ENCODE results near the gene LMLN. TPM values are rescaled to one million over a fixed set of nuclear protein-coding genes. Genes with fewer than 3 reads are reported as not detected.

LMLN gene
- total and polyA plus RNA-seq, 2 of the 13 experiments (the other 11 are each of a cell fraction or from before 2014, with no cell fraction given) = 1.2 to 1.8 TPM

DNA sequence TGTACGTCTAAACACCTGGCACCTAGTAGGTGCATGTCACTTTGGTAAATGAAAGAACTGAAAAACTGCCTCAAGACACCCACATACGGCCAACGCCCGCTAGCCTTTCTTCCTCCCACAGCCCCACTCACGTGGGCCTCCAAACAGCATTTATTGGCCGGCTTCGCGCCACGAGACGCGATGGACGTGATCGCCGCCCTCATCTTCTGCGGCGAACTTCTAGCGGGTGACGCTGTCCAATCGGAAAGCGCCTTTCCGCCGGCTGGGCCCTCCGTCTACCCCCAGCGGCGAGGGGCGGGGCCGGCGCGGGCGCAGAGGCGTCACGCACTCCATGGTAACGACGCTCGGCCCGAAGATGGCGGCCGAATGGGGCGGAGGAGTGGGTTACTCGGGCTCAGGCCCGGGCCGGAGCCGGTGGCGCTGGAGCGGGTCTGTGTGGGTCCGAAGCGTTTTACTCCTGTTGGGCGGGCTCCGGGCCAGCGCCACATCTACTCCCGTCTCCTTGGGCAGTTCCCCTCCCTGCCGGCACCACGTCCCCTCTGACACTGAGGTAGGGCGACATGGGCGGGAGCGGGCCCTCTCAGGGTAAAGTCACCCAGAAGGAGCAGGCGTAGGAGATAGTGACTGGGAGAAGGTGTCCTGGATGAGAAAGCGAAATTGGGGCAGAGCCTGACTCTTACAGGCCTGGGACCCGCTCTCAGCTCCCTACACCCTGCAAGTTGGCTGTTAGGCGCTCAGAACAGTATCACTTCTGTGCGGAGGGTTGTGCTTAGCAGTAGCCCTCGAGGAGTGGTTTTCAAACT, at the start of gene LMLN (continued):
- TF ChIP-seq MEF2D (CRISPR knock-in tag; IDR thresholded peaks at IDR 0.05) (peak; percentile 65), ZNF232 (CRISPR knock-in tag; IDR thresholded peaks at IDR 0.05; ENCODE audit: borderline replicate concordance) (0 out of 2 replicates have a peak, but pooled peaks have one; percentile 37), ZMYM4 (CRISPR knock-in tag; IDR thresholded peaks at IDR 0.05) (peak; percentile 89), SP5 (CRISPR knock-in tag; IDR thresholded peaks at IDR 0.05; ENCODE audit: borderline replicate concordance, low read depth) (peak; percentile 85), NRL (CRISPR knock-in tag; IDR thresholded peaks at IDR 0.05; ENCODE audit: borderline replicate concordance) (peak; percentile 85), PRMT3 (CRISPR knock-in tag; IDR thresholded peaks at IDR 0.05; ENCODE audit: borderline replicate concordance, low read depth) (0 out of 2 replicates have a peak, but pooled peaks have one; percentile 32), ZNF263 (CRISPR knock-in tag; IDR thresholded peaks at IDR 0.05) (no peak), FOXA1 (IDR thresholded peaks at IDR 0.05) (no peak), FOXA1 (CRISPR knock-in tag; IDR thresholded peaks at IDR 0.05) (no peak), KLF6 (CRISPR knock-in tag; IDR thresholded peaks at IDR 0.05) (0 out of 2 replicates have a peak, but pooled peaks have one; percentile 74), NFATC3 (CRISPR knock-in tag; IDR thresholded peaks at IDR 0.05) (no peak), RXRA (CRISPR knock-in tag; IDR thresholded peaks at IDR 0.05) (peak; percentile 54), PHF5A (CRISPR knock-in tag; IDR thresholded peaks at IDR 0.05; ENCODE audit: low read depth, unreplicated experiment) (no peak), ZNF547 (CRISPR knock-in tag; IDR thresholded peaks at IDR 0.05) (peak; percentile 89; the same call in 1 of the 2 replicates), KLF11 (CRISPR knock-in tag; IDR thresholded peaks at IDR 0.05) (peak; percentile 81; the same call in 1 of the 2 replicates), ZKSCAN1 (IDR thresholded peaks at IDR 0.05; ENCODE audit: low read length) (peak; percentile 68; the same call in 1 of the 2 replicates), CBX2 (IDR thresholded peaks at IDR 0.05; ENCODE audit: low read depth, low read length) (no peak), CBX2 (CRISPR knock-in tag; IDR thresholded peaks at IDR 0.05; ENCODE audit: low read depth) (no peak), ZNF329 (CRISPR knock-in tag; IDR thresholded peaks at IDR 0.05; ENCODE audit: low read depth) (peak; percentile 74; the same call in 1 of the 2 replicates), CREB1 (IDR thresholded peaks at IDR 0.05) (peak; percentile 90), CREB1 (CRISPR knock-in tag; IDR thresholded peaks at IDR 0.05) (peak; percentile 91)
- TF ChIP-seq, protein P1, sequence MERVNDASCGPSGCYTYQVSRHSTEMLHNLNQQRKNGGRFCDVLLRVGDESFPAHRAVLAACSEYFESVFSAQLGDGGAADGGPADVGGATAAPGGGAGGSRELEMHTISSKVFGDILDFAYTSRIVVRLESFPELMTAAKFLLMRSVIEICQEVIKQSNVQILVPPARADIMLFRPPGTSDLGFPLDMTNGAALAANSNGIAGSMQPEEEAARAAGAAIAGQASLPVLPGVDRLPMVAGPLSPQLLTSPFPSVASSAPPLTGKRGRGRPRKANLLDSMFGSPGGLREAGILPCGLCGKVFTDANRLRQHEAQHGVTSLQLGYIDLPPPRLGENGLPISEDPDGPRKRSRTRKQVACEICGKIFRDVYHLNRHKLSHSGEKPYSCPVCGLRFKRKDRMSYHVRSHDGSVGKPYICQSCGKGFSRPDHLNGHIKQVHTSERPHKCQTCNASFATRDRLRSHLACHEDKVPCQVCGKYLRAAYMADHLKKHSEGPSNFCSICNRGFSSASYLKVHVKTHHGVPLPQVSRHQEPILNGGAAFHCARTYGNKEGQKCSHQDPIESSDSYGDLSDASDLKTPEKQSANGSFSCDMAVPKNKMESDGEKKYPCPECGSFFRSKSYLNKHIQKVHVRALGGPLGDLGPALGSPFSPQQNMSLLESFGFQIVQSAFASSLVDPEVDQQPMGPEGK (CRISPR knock-in tag; IDR thresholded peaks at IDR 0.05) = peak; percentile 66; the same call in 1 of the 2 replicates
- TF ChIP-seq, protein P2, sequence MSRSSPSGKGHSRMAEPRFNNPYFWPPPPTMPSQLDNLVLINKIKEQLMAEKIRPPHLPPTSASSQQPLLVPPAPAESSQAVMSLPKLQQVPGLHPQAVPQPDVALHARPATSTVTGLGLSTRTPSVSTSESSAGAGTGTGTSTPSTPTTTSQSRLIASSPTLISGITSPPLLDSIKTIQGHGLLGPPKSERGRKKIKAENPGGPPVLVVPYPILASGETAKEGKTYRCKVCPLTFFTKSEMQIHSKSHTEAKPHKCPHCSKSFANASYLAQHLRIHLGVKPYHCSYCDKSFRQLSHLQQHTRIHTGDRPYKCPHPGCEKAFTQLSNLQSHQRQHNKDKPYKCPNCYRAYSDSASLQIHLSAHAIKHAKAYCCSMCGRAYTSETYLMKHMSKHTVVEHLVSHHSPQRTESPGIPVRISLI (CRISPR knock-in tag; IDR thresholded peaks at IDR 0.05; ENCODE audit: borderline replicate concordance) = no peak
- TF ChIP-seq, protein P3, sequence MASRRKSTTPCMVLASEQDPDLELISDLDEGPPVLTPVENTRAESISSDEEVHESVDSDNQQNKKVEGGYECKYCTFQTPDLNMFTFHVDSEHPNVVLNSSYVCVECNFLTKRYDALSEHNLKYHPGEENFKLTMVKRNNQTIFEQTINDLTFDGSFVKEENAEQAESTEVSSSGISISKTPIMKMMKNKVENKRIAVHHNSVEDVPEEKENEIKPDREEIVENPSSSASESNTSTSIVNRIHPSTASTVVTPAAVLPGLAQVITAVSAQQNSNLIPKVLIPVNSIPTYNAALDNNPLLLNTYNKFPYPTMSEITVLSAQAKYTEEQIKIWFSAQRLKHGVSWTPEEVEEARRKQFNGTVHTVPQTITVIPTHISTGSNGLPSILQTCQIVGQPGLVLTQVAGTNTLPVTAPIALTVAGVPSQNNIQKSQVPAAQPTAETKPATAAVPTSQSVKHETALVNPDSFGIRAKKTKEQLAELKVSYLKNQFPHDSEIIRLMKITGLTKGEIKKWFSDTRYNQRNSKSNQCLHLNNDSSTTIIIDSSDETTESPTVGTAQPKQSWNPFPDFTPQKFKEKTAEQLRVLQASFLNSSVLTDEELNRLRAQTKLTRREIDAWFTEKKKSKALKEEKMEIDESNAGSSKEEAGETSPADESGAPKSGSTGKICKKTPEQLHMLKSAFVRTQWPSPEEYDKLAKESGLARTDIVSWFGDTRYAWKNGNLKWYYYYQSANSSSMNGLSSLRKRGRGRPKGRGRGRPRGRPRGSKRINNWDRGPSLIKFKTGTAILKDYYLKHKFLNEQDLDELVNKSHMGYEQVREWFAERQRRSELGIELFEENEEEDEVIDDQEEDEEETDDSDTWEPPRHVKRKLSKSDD (CRISPR knock-in tag; IDR thresholded peaks at IDR 0.05; ENCODE audit: low read depth) = peak; percentile 97

Measured in HepG2 (cell line).